ENCODE measurements around the gene MRPS16. TPM values are rescaled to one million over a fixed set of nuclear protein-coding genes. Genes with fewer than 3 reads are reported as not detected.

The MRPS16 gene
- total RNA-seq, 1 donor from 2014 or later = 55.9 TPM

DNA sequence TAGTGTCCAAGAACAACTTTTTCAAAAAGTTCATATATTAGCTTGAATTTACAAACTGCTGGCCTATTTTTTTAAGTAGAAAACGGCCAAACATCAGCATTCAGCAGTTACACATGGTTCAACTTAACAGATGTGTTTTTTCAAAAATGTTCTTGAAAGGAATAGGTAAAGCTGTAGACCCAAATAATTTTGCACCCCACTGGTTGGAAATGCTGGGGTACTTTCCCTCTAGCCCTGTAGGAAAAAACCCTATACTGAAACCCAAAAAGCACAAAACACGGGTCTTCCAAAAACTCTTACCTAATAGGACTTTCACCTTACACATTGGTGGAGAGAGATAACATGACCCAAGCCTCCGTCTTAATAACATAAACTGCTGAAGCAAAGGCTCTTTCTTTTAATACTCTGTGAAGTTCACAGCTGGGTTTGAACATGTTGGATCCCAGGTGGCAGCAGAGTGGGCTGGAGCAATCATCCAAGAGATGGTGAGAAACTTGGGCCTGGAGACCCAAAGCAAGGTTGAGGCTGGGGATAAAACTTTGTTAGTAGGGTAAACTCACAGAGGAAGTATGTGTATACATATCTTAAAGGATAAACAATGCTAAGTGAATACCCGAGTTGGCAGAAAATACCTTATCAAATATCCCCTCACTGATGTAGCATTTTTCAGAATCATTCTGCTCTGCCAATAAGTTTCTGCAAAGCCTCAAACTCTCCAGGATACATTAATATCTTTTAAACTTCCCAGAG is 4.8 kb downstream of the MRPS16 start:
- ATAC-seq (no peak), DNase-seq (no peak)
- H3K27ac ChIP-seq = peak overlapping the region; percentile 87
- peaks cover 44% of the 10 kb centered on the region for H3K4me1 ChIP-seq
- no peak for TF ChIP-seq CTCF (IDR thresholded peaks at IDR 0.05)
- peaks cover 48% of the 10 kb centered on the region for H3K36me3 ChIP-seq
- H3K9me3 ChIP-seq = no peaks in the 10 kb centered on the region
- peak overlapping the region; percentile 92 for H3K4me3 ChIP-seq
- intact Hi-C loops (cut with DNase I) = no loop called here
- H3K27me3 ChIP-seq (ENCODE audit: low read depth) = no peaks in the 10 kb centered on the region

GRCh38 chr10:73246646-73247508 is 5.6 kb downstream of the MRPS16 start, which contains the start of gene DNAJC9:
Gene DNAJC9, minus strand, starts transcription at chr10:73247255. Its CDS starts 66 bp downstream, at chr10:73247189.
- intact Hi-C loops (cut with DNase I) = no loop called here
- peak; percentile 98 for DNase-seq
- H3K27ac ChIP-seq = peak within 1 kb of the TSS; percentile 87
- ATAC-seq = peak; percentile 98 to 99
- peaks cover 56% of the 10 kb centered on the region for H3K36me3 ChIP-seq
- H3K4me3 ChIP-seq = peak within 1 kb of the TSS; percentile 92
- peaks cover 43% of the 10 kb centered on the region for H3K4me1 ChIP-seq
- H3K27me3 ChIP-seq (ENCODE audit: low read depth) = no peaks in the 10 kb centered on the region
- no peak for TF ChIP-seq CTCF (IDR thresholded peaks at IDR 0.05)
- no peaks in the 10 kb centered on the region for H3K9me3 ChIP-seq

DNA sequence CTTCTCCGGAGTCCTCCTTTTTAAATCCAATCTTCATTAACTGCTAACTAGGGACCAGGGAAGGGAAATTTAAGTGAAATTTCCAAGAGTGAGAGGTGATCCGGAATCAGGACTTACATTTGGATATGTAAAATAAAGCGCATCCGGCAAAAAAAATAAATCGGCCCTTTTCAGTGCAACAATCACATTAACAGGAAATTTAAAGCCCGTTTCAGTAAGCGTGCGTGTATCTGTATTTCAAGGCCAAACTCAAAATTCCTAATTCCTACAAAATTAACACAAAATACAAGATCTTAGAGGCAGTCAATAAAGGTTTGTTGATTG is 6.2 kb downstream of the MRPS16 start:
- H3K4me3 ChIP-seq = peak overlapping the region; percentile 92
- DNase-seq (no peak), ATAC-seq (no peak)
- peaks cover 62% of the 10 kb centered on the region for H3K36me3 ChIP-seq
- intact Hi-C loops (cut with DNase I) = no loop called here
- no peaks in the 10 kb centered on the region for H3K9me3 ChIP-seq
- peaks cover 37% of the 10 kb centered on the region for H3K4me1 ChIP-seq
- H3K27ac ChIP-seq = peak overlapping the region; percentile 87
- no peaks in the 10 kb centered on the region for H3K27me3 ChIP-seq (ENCODE audit: low read depth)
- no peak for TF ChIP-seq CTCF (IDR thresholded peaks at IDR 0.05)

DNA sequence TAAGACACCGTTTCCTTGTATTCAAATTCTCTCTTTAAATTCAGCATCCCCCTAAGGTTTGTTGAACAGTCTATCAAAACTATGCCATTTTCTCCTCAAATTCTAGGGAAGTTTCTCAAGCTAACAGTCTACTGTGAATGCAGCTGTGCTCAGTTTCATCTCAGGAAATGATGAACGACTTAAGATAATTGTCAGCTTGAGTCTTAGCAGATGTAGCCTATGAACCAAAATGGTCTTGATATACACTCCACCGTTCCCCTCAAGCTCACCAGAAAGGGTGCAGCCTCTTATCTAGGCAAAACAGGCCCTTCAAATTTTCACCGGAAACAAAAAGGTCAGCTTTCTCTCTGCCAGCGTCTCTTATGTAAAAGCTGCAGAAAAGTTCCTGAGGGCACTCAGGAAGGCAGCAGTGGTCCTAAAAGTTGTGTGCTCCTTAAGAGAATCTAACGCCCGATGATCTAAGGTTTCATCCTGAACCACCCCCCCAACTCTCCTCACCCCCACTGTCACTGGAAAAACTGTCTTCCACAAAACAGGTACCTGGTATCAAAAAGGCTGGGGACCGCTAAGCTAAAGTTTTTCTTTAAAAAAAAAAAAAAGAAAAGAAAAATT is 7.5 kb downstream of the MRPS16 start:
- no peak overlapping the region for H3K27ac ChIP-seq
- H3K4me3 ChIP-seq = no peak overlapping the region
- intact Hi-C loops (cut with DNase I) = no loop called here
- peaks cover 30% of the 10 kb centered on the region for H3K4me1 ChIP-seq
- no peaks in the 10 kb centered on the region for H3K27me3 ChIP-seq (ENCODE audit: low read depth)
- H3K9me3 ChIP-seq = no peaks in the 10 kb centered on the region
- H3K36me3 ChIP-seq = peaks cover 62% of the 10 kb centered on the region
- no peak for ATAC-seq
- TF ChIP-seq CTCF (IDR thresholded peaks at IDR 0.05) = no peak
- DNase-seq = no peak

DNA sequence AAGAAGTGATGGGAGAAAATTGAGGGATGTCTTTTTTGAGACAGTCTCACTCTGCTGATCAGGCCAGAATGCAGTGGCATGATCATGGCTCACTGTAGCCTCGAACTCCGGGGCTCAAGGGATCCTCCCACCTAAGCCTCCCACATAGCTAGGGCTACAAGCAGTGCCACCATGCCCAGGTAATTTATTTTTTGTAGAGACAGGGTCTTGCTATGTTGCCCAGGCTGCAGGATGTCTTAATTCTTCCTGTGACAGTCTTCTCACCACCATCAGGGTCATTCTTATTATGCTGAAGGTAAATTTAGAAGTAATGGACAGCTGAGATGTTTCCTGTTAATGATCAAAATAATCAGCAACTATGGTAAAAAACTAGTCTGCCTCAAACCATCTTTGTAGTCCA is 12.5 kb downstream of the MRPS16 start:
- Histone ChIP-seq H3K27ac (no peak overlapping the region), H3K4me1 (peaks cover 7% of the 10 kb centered on the region), H3K9me3 (no peaks in the 10 kb centered on the region), H3K4me3 (no peak overlapping the region), H3K27me3 (ENCODE audit: low read depth) (no peaks in the 10 kb centered on the region), H3K36me3 (peaks cover 81% of the 10 kb centered on the region)
- intact Hi-C loops (cut with DNase I) = no loop called here
- DNase-seq (no peak), ATAC-seq (no peak)
- no peak for TF ChIP-seq CTCF (IDR thresholded peaks at IDR 0.05)
